Tibial nerve (tissue), 4 donors: ENCODE measurements around the gene SLFN14.

Experiments used
- EP300 ChIP-seq, 2 donors: sonication (generic); formaldehyde crosslinking; IDR thresholded peaks; one replicate each; pipeline ENCODE4 v1.6.1; 2017; ENCODE audit warnings: antibody characterized with exemption in 2 of 2, mild to moderate bottlenecking in 1 of 2
- POLR2A ChIP-seq, 2 donors: fragments of 450-650 bp; IDR thresholded peaks; one replicate each; pipeline ENCODE4 v1.6.1; 2017; ENCODE audit warnings: antibody characterized with exemption in 2 of 2, mild to moderate bottlenecking in 2 of 2, moderate library complexity in 2 of 2
- TF ChIP-seq, protein P1 (sequence below), 5 experiments: fragments of 200-600 bp in 3 of 5; fragments of 450-650 bp in 2 of 5; sonication (generic) in 3 of 5; IDR thresholded peaks; one replicate each; pipeline ENCODE4 v1.5.1; 2016 to 2019; ENCODE audit warnings: antibody characterized with exemption in 5 of 5, mild to moderate bottlenecking in 3 of 5, moderate library complexity in 2 of 5

DNA sequence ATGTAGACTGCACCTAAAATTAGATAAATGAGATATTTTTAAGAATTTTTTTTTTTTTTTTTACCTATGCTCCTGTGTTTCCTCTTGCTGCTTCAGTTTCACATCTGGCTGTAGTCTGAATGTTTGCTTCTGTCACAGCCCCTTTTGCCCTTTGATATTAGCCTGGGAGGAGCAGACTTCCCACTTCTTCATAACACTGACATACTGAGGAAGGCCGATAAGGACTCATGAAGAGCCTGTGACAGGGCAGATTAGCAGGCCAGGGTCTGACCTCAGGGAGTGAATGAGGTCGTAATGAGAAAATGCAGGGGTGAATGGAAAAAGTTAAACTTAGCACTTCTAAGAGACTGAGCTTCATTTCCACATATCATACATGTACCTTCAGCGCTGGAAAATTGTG lies at the start of gene SLFN14:
- no peak for TF ChIP-seq POLR2A (IDR thresholded peaks at IDR 0.05)
- TF ChIP-seq, protein P1, sequence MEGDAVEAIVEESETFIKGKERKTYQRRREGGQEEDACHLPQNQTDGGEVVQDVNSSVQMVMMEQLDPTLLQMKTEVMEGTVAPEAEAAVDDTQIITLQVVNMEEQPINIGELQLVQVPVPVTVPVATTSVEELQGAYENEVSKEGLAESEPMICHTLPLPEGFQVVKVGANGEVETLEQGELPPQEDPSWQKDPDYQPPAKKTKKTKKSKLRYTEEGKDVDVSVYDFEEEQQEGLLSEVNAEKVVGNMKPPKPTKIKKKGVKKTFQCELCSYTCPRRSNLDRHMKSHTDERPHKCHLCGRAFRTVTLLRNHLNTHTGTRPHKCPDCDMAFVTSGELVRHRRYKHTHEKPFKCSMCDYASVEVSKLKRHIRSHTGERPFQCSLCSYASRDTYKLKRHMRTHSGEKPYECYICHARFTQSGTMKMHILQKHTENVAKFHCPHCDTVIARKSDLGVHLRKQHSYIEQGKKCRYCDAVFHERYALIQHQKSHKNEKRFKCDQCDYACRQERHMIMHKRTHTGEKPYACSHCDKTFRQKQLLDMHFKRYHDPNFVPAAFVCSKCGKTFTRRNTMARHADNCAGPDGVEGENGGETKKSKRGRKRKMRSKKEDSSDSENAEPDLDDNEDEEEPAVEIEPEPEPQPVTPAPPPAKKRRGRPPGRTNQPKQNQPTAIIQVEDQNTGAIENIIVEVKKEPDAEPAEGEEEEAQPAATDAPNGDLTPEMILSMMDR (IDR thresholded peaks at IDR 0.05), result no peak
- no peak for TF ChIP-seq EP300 (IDR thresholded peaks at IDR 0.05)
